GM10248 (cell line): Measurements from ENCODE around the gene PAQR6.
A peak's percentile ranks its signal among the peaks of the same experiment; 100 is the strongest.

Experiments
- CTCF ChIA-PET: fragments of 300-600 bp; sonication (Branson Sonifier 250); formaldehyde crosslinking; extraction: SDS; loops from one replicate; lab custom pipeline; 2021; ENCODE audit warnings: antibody characterized with exemption; lab: Yijun Ruan, JAX
- POLR2A ChIA-PET: fragments of 350-650 bp; sonication (Branson Sonifier 250); formaldehyde crosslinking; extraction: SDS; loops from one replicate; lab custom pipeline; 2020; ENCODE audit warnings: antibody characterized with exemption; lab: Yijun Ruan, JAX
- DNase-seq: peaks from one replicate; pipeline ENCODE4 v3.0.0; 2012; ENCODE audit errors: extremely low spot score
- CTCF ChIP-seq: IDR thresholded peaks from 2 replicates; pipeline ENCODE4 v1.5.1; 2012; ENCODE audit warnings: mild to moderate bottlenecking, low read depth; ENCODE audit errors: extremely low read depth, missing control alignments, control extremely low read depth

Gene PAQR6

GRCh38 chr1:156214024-156214748, 33.7 kb downstream of the PAQR6 start:
- no peak for TF ChIP-seq CTCF
- ChIA-PET POLR2A (no interaction called here), CTCF (interaction anchor here (2.0 to 4.8 kb wide), 2 partner anchors 11 to 16 kb away, joined by 4 to 63 read pairs; no protein-coding TSS in a partner anchor)
- DNase-seq: no peak

GRCh38 chr1:156213644-156213966, 34.3 kb downstream of the PAQR6 start:
- TF ChIP-seq CTCF: no peak
- POLR2A ChIA-PET: interaction anchor here (1.0 to 2.1 kb wide), 6 partner anchors 10 to 86 kb away, joined by 3 to 12 read pairs (median 7); partner anchors contain the start of gene SLC25A44
- no peak for DNase-seq
- CTCF ChIA-PET: interaction anchor here (0.7 to 4.8 kb wide), 7 partner anchors 8 to 88 kb away, joined by 3 to 63 read pairs (median 4); no protein-coding TSS in a partner anchor

GRCh38 chr1:156212833-156213643, 34.8 kb downstream of the PAQR6 start, which contains the start of gene PMF1:
Gene PMF1 (plus strand): TSS chr1:156213007. CDS start chr1:156213016, 9 bp downstream.
- POLR2A ChIA-PET: interaction anchor here (0.5 to 2.1 kb wide), 12 partner anchors 11 to 116 kb away, joined by 3 to 12 read pairs (median 6); partner anchors contain the start of gene SLC25A44
- DNase-seq: peak; percentile 99
- CTCF ChIA-PET: interaction anchor here (0.7 to 4.8 kb wide), 14 partner anchors 9 to 121 kb away, joined by 3 to 63 read pairs (median 4); partner anchors contain the start of gene SLC25A44
- TF ChIP-seq CTCF: no peak

DNA sequence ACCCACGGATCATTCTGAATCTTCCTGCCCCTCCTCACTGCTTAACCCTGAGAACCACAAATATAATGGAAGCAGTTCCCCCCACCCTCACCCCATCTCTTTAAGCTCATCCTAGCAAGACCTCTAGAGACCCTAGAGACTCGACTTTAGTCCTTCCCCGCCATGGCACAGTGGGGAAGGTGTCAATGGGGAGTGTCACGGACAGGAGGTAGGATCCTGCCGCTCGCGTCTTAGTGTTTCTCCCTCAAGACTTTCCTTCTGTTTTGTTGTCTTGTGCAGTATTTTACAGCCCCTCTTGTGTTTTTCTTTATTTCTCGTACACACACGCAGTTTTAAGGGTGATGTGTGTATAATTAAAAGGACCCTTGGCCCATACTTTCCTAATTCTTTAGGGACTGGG, 35.7 kb downstream of the PAQR6 start:
- ChIA-PET POLR2A (interaction anchor here (1.0 to 2.1 kb wide), 6 partner anchors 13 to 94 kb away, joined by 3 to 12 read pairs (median 7); partner anchors contain the start of gene SLC25A44), CTCF (interaction anchor here (1.0 to 4.8 kb wide), 7 partner anchors 10 to 40 kb away, joined by 3 to 63 read pairs (median 4); partner anchors contain the start of gene SLC25A44)
- DNase-seq: no peak

DNA sequence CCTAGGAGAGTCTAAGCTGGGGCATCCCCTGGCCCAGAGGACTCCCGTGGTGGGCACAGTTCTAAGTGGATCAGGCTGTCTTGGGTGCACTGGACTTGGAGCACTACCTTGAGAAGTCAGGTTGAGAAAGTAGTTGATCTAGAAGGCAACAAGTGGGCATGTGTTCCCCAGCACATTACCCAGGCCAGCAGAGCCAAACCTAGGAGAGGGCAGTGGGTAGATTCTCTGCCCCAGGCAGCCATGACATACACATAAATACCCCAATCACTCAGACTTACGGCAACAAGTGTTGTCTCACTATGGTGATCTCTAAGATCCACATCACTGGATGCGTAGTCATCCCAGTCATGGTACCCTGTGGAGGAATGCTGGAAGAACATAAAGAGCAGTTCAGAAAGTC, 36.6 kb downstream of the PAQR6 start:
- ChIA-PET CTCF (interaction anchor here (1.0 to 2.4 kb wide), 4 partner anchors 9 to 15 kb away, joined by 4 to 14 read pairs (median 12); no protein-coding TSS in a partner anchor), POLR2A (no interaction called here)
- DNase-seq: no peak
- TF ChIP-seq CTCF: no peak

More for the DNA sequence above, 35.7 kb downstream of the PAQR6 start:
- TF ChIP-seq CTCF: no peak

- POLR2A ChIA-PET: no interaction called here
- DNase-seq: no peak
- no peak for TF ChIP-seq CTCF
- CTCF ChIA-PET: interaction anchor here (1.2 to 1.8 kb wide), 2 partner anchors 13 to 20 kb away, joined by 4 to 8 read pairs; no protein-coding TSS in a partner anchor
Observed at GRCh38 chr1:156204686-156205085, 43.2 kb downstream of the PAQR6 start.
